ENCODE results near the gene LRRC4C.

DNA sequence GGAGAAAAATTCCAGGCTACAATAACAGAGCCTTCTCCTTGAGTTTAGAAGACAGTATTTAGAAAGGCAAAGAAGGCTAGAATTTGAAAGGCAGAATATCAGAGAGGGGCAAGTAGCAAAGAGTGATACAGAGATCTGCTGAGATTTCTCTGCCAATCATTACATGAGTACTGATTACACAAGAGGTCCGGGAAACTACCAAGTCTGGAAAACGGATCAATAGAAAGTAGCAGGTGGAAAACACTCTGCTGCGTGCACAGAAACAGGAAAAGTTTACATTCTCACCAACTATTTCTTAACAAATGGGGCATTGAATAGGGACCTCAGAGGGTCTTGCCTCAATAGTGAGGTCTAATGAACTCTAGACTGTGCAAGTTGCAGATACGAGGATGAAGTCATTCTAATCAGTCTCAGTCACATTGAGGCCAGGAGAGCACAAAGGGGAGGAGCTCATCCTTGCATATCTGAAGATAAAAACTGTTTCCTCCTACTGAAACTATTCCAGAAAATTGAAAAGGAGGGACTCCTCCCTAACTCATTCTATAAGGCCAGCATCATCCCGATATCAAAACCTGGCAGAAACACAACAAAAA is 1099.2 kb downstream of the LRRC4C start:
- no peak for TF ChIP-seq POLR2A (IDR thresholded peaks at IDR 0.05)
- TF ChIP-seq POLR2AphosphoS5 (IDR thresholded peaks at IDR 0.05): no peak
